ENCODE measurements around the gene RELL1. TPM values are rescaled to one million over a fixed set of nuclear protein-coding genes. Genes with fewer than 3 reads are reported as not detected.

RELL1 gene
- polyA plus RNA-seq, 1 donor from 2014 or later: 0.47 TPM

- no peak overlapping the region for H3K4me2 ChIP-seq (ENCODE audit: low read length)
- H3K9ac ChIP-seq (ENCODE audit: low read length): no peak overlapping the region
- no peaks in the 10 kb centered on the region for H3F3A ChIP-seq (ENCODE audit: insufficient read depth, low read length, poor library complexity, severe bottlenecking)
These were observed 19.5 kb downstream of the RELL1 start for GRCh38 chr4:37666625-37667071.

More at GRCh38 chr4:37666625-37667071, 19.5 kb downstream of the RELL1 start:
- Histone ChIP-seq H3K27me3 (ENCODE audit: insufficient read depth, low read depth, low read length) (no peaks in the 10 kb centered on the region), H3K9me2 (ENCODE audit: insufficient read depth, low read length) (no peaks in the 10 kb centered on the region), H2AFZ (ENCODE audit: low read depth, low read length) (no peak overlapping the region), H4K20me1 (ENCODE audit: insufficient read depth) (no peaks in the 10 kb centered on the region), H3K4me3 (ENCODE audit: low read length) (no peak overlapping the region), H3K79me2 (replicated peaks; ENCODE audit: insufficient read depth, low read length) (no peaks in the 10 kb centered on the region), H3K27ac (ENCODE audit: low read length) (no peak overlapping the region), H3K9me3 (ENCODE audit: low read length) (no peaks in the 10 kb centered on the region), H3K36me3 (ENCODE audit: insufficient read depth, low read length) (no peaks in the 10 kb centered on the region)
- no peak for TF ChIP-seq RAD21 (conservative IDR thresholded peaks at IDR 0.05)
- no peak for TF ChIP-seq MXI1 (conservative IDR thresholded peaks at IDR 0.05; ENCODE audit: poor library complexity, severe bottlenecking)
- TF ChIP-seq EZH2 (IDR thresholded peaks at IDR 0.05; ENCODE audit: borderline replicate concordance, insufficient read depth, low read length, poor library complexity, severe bottlenecking): no peak
- no peak for TF ChIP-seq EP300 (conservative IDR thresholded peaks at IDR 0.05; ENCODE audit: poor library complexity, severe bottlenecking)
- TF ChIP-seq TAF1 (IDR thresholded peaks at IDR 0.05; ENCODE audit: low read depth): no peak
- TF ChIP-seq REST (IDR thresholded peaks at IDR 0.05; ENCODE audit: borderline replicate concordance): no peak
- no peak for TF ChIP-seq SMC3 (conservative IDR thresholded peaks at IDR 0.05; ENCODE audit: poor library complexity)
- no peak for TF ChIP-seq CTCF (IDR thresholded peaks at IDR 0.05; ENCODE audit: poor library complexity, severe bottlenecking)
- no peak for TF ChIP-seq POLR2AphosphoS5 (IDR thresholded peaks at IDR 0.05)

All from neural cell (in vitro differentiated cells).